Prostate gland (tissue), 2 donors: ENCODE data around the gene CAV1.

ENCODE experiments used
- POLR2AphosphoS5 ChIP-seq: sonication (generic); formaldehyde crosslinking; IDR thresholded peaks from one replicate; pipeline ENCODE4 v1.6.1; 2017; ENCODE audit warnings: antibody characterized with exemption
- TF ChIP-seq, protein P1 (sequence below), 4 experiments: fragments of 200-600 bp in 2 of 4; fragments of 450-650 bp in 2 of 4; sonication (generic) in 2 of 4; IDR thresholded peaks; 1 replicate in 3 of 4; 2 replicates in 1 of 4; pipeline ENCODE4 v1.5.1; 2016 to 2019; ENCODE audit warnings: antibody characterized with exemption in 4 of 4, mild to moderate bottlenecking in 2 of 4, moderate library complexity in 2 of 4

DNA sequence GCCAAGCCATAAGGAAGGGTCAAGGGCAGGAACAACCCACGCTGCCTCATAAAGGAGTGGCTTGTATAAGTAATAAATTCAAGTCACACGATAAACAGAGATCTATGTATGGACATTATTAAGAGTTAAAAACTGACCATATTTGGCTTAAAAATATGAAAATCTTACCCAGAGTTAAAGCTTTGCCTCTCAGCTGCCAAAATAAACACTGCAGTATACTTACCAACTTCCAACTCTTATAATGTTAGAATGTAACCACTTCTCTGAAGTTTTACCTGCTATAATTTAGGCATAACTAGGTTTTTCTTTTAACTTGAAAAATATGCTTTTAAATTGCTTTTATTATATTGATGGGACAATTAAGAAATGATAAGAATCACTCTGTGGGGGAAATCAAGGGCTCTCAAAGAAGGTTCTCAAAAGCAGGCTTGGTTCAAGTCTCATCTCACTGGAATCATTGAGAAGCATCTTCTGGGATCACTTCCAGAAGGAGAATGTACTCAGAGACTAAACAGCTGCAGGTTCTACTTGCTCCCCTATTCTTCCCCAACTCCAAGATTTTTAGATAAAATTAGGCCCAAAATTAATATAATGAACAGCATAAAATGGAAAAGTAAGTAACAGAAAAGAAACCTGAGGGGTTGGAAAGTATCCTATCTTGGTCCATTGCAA lies 41.4 kb upstream of the CAV1 start:
- TF ChIP-seq, protein P1, sequence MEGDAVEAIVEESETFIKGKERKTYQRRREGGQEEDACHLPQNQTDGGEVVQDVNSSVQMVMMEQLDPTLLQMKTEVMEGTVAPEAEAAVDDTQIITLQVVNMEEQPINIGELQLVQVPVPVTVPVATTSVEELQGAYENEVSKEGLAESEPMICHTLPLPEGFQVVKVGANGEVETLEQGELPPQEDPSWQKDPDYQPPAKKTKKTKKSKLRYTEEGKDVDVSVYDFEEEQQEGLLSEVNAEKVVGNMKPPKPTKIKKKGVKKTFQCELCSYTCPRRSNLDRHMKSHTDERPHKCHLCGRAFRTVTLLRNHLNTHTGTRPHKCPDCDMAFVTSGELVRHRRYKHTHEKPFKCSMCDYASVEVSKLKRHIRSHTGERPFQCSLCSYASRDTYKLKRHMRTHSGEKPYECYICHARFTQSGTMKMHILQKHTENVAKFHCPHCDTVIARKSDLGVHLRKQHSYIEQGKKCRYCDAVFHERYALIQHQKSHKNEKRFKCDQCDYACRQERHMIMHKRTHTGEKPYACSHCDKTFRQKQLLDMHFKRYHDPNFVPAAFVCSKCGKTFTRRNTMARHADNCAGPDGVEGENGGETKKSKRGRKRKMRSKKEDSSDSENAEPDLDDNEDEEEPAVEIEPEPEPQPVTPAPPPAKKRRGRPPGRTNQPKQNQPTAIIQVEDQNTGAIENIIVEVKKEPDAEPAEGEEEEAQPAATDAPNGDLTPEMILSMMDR (IDR thresholded peaks at IDR 0.05), result no peak
- no peak for TF ChIP-seq POLR2AphosphoS5
